CD4-positive, alpha-beta T cell (primary cell): ENCODE results near the gene PRR15L. TPM values are rescaled to one million over a fixed set of nuclear protein-coding genes. Genes with fewer than 3 reads are reported as not detected.
"Not testable (repeated sequence)": the region's sequence is repeated elsewhere in the genome, so short reads cannot be mapped to it uniquely, and the experiment has no call there.

Experiments used
- ATAC-seq: fragments of 200-7000 bp; cut with Tn5 transposase; one replicate; pipeline ENCODE4 v1.10.0; 2022; ENCODE audit warnings: mild to moderate bottlenecking; ENCODE audit not compliant: poor library complexity
- CTCF ChIA-PET: fragments of 350-600 bp; sonication (Branson Sonifier 250); formaldehyde crosslinking; loops from one replicate; lab custom pipeline; 2021; ENCODE audit warnings: antibody characterized with exemption, inconsistent platforms; lab: Charles Lee
- POLR2A ChIA-PET: fragments of 350-600 bp; sonication (Branson Sonifier 250); formaldehyde crosslinking; loops from one replicate; lab custom pipeline; 2021; ENCODE audit warnings: antibody characterized with exemption, inconsistent platforms; lab: Charles Lee
- DNase-seq, 14 experiments: peaks; one replicate each; pipeline ENCODE4 v3.0.0-alpha.2; 2013 to 2020; ENCODE audit warnings: mixed read lengths in 2 of 14
- H3K27ac ChIP-seq, 2 donors: one replicate each; pipeline versions ENCODE4 v1.5.1 to v1.7.0; 2013; ENCODE audit warnings: low read length in 2 of 2, low read depth in 1 of 2, mild to moderate bottlenecking in 1 of 2
- H3K27me3 ChIP-seq, 2 experiments: 1 replicate in 1 of 2; 2 replicates in 1 of 2; pipeline versions ENCODE4 v1.6.1 to v1.7.0; 2013; ENCODE audit warnings: low read length in 2 of 2, control low read depth in 1 of 2, mild to moderate bottlenecking in 1 of 2, moderate library complexity in 1 of 2; ENCODE audit not compliant: insufficient read depth in 2 of 2, control insufficient read depth in 1 of 2
- H3K36me3 ChIP-seq: one replicate; pipeline ENCODE4 v1.6.1; 2013; ENCODE audit warnings: low read length, control low read depth; ENCODE audit not compliant: insufficient read depth
- H3K4me1 ChIP-seq: one replicate; pipeline ENCODE4 v1.6.1; 2013; ENCODE audit warnings: low read length, control low read depth; ENCODE audit not compliant: insufficient read depth
- H3K4me3 ChIP-seq: one replicate; pipeline ENCODE4 v1.5.1; 2013; ENCODE audit warnings: mild to moderate bottlenecking, low read length, moderate library complexity
- H3K9me3 ChIP-seq, 2 experiments: 1 replicate in 1 of 2; 2 replicates in 1 of 2; pipeline versions ENCODE4 v1.6.1 to v1.7.0; 2013; ENCODE audit warnings: low read length in 2 of 2, mild to moderate bottlenecking in 2 of 2, control low read depth in 1 of 2, moderate library complexity in 1 of 2; ENCODE audit not compliant: control insufficient read depth in 1 of 2, insufficient read depth in 1 of 2
- H3K27ac Mint-ChIP-seq: one replicate; pipeline ENCODE4 v1.8.0; 2020; ENCODE audit warnings: mixed read lengths
- H3K27me3 Mint-ChIP-seq: one replicate; pipeline ENCODE4 v1.8.0; 2021; ENCODE audit warnings: mixed read lengths
- H3K36me3 Mint-ChIP-seq: one replicate; pipeline ENCODE4 v1.8.0; 2021; ENCODE audit warnings: low read depth, mixed read lengths
- H3K4me1 Mint-ChIP-seq: one replicate; pipeline ENCODE4 v1.8.0; 2021; ENCODE audit warnings: low read depth, mixed read lengths
- H3K4me3 Mint-ChIP-seq: one replicate; pipeline ENCODE4 v1.8.0; 2020; ENCODE audit warnings: mild to moderate bottlenecking, mixed read lengths
- H3K9me3 Mint-ChIP-seq: one replicate; pipeline ENCODE4 v1.8.0; 2020; ENCODE audit warnings: mixed read lengths
- intact Hi-C, 2 experiments: fragments of 100-400 bp; cut with DNase I in 1 of 2; cut with micrococcal nuclease in 1 of 2; formaldehyde crosslinking; loops; one replicate each; pipeline versions ENCODE4 v1.15.1 to v1.9.0; 2023 to 2025; cut with DNase I, micrococcal nuclease
- total RNA-seq, 174 experiments: library from RNA in 2 of 174; stranded (reverse) in 2 of 174; gene quantifications; one replicate each; pipeline ENCODE4 v1.2.3 and lab custom pipeline; 2021 to 2026
- TF ChIP-seq, protein P1 (sequence below): fragments of 200-600 bp; IDR thresholded peaks from one replicate; pipeline ENCODE4 v1.8.0; 2022; ENCODE audit warnings: antibody characterized with exemption, mild to moderate bottlenecking

The PRR15L gene
- total RNA-seq, 2 experiments from 2014 or later = not detected

DNA sequence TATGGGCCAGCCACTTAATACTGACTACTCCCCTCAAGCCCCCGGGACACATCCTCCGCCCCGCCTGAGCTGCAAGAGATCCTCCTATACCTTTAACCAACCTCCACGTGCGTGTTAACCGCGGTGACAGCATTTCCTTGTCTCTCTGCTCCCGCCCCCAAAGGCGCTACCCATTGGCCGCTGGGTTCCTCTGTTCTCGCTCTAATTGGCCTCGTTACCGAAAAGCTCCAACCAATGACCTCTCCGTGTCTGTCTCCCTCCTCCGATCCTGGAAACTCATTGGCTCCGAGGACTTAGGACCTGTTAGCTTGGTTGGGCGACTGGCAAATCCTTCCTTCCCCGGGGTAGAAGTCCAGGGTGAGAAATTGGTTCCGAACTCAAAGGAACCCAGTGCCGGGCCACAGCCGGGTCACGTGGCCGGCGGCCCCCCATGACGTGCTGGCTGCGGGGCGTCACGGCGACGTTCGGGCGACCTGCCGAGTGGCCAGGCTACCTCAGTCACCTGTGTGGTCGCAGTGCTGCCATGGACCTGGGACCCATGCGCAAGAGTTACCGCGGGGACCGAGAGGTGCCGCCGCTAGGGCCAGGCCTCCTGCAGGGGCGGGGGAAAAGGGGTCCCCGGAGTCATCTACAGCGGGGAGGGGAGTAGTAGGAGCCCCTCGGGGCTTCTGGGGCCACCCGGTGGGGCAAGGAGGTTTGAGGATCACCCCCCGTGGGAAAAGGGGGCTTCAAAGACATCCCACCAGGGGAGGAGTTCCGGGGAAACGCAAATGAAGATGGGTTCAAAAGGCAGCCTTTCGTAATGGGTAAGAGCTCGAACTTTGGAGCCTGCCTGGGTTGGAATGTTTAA lies 16.2 kb downstream of the PRR15L start, which contains the start of gene PNPO:
Gene PNPO, plus strand, starts transcription at position 326 of the 850 bp plus-strand sequence. Its CDS starts 105 bp downstream, at position 431.
- no peaks in the 10 kb centered on the region for H3K27me3 ChIP-seq
- Mint-ChIP-seq H3K27me3 (no peaks in the 10 kb centered on the region), H3K4me1 (peaks cover 36% of the 10 kb centered on the region), H3K4me3 (peak within 1 kb of the TSS; percentile 87), H3K9me3 (no peaks in the 10 kb centered on the region), H3K27ac (peak within 1 kb of the TSS; percentile 8), H3K36me3 (peaks cover 19% of the 10 kb centered on the region)
- intact Hi-C loops = loop anchor here (1.0 to 2.0 kb wide), 5 partner anchors 29 to 111 kb away; partner anchors contain the start of genes CDK5RAP3 (in 1 of the 2), LRRC46 (in 1 of the 2), MRPL10 (in 1 of the 2) and SP2 (in 1 of the 2)
- no peaks in the 10 kb centered on the region for H3K9me3 ChIP-seq
- ATAC-seq (peak; percentile 98), DNase-seq (peak; percentile 83 to 98 (median 88))
- peak within 1 kb of the TSS; percentile 66 to 82 for H3K27ac ChIP-seq
- H3K4me1 ChIP-seq = peaks cover 45% of the 10 kb centered on the region
- H3K4me3 ChIP-seq = peak within 1 kb of the TSS; percentile 97
- POLR2A ChIA-PET = interaction anchor here (0.5 to 2.7 kb wide), 17 partner anchors 9 to 849 kb away, joined by 3 to 49 read pairs (median 4); partner anchors contain the start of genes CDK5RAP3, EFCAB13, LRRC46 and MRPL10
- H3K36me3 ChIP-seq = peaks cover 24% of the 10 kb centered on the region
- CTCF ChIA-PET = interaction anchor here (1.2 to 4.0 kb wide), 5 partner anchors 8 to 100 kb away, joined by 3 to 35 read pairs (median 9); partner anchors contain the start of genes CDK5RAP3 and SCRN2
- TF ChIP-seq, protein P1, sequence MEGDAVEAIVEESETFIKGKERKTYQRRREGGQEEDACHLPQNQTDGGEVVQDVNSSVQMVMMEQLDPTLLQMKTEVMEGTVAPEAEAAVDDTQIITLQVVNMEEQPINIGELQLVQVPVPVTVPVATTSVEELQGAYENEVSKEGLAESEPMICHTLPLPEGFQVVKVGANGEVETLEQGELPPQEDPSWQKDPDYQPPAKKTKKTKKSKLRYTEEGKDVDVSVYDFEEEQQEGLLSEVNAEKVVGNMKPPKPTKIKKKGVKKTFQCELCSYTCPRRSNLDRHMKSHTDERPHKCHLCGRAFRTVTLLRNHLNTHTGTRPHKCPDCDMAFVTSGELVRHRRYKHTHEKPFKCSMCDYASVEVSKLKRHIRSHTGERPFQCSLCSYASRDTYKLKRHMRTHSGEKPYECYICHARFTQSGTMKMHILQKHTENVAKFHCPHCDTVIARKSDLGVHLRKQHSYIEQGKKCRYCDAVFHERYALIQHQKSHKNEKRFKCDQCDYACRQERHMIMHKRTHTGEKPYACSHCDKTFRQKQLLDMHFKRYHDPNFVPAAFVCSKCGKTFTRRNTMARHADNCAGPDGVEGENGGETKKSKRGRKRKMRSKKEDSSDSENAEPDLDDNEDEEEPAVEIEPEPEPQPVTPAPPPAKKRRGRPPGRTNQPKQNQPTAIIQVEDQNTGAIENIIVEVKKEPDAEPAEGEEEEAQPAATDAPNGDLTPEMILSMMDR = no peak

DNA sequence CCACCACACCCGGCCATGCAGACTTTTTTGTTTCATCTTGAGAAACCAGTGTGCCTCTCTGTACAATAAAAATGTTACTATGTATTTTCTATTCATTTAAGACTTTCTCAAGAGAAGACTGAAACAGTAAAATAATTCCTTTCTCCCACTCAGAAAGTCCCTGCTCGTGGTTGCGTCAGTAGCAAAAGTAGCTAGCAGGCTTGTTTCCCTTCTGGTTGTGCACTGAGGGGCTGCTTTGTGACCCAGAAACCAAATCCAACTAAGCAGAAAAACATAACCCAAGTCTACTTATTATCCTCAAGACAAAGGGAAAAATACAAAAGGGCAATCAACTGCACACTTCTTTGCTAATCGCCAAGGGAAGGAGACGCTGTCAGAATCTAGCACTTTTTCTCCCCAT lies 19.7 kb downstream of the PRR15L start:
- H3K4me1 ChIP-seq = peaks cover 21% of the 10 kb centered on the region
- intact Hi-C loops = no loop called here
- no peak for ATAC-seq
- no peak overlapping the region for H3K27ac ChIP-seq
- CTCF ChIA-PET = no interaction called here
- POLR2A ChIA-PET = interaction anchor here (1.2 kb wide), 1 partner anchor 42 kb away, joined by 3 read pairs; the partner anchor contains the start of gene SP2
- DNase-seq = no peak
- H3K4me1 Mint-ChIP-seq = peaks cover 14% of the 10 kb centered on the region
- peaks cover 5% of the 10 kb centered on the region for H3K36me3 Mint-ChIP-seq
- TF ChIP-seq, protein P1 = no peak
- no peaks in the 10 kb centered on the region for H3K27me3 Mint-ChIP-seq
- no peaks in the 10 kb centered on the region for H3K36me3 ChIP-seq
- no peaks in the 10 kb centered on the region for H3K9me3 Mint-ChIP-seq
- no peak overlapping the region for H3K4me3 ChIP-seq
- H3K27ac Mint-ChIP-seq = no peak overlapping the region
- H3K27me3 ChIP-seq = no peaks in the 10 kb centered on the region
- H3K4me3 Mint-ChIP-seq = no peak overlapping the region
- no peaks in the 10 kb centered on the region for H3K9me3 ChIP-seq

DNA sequence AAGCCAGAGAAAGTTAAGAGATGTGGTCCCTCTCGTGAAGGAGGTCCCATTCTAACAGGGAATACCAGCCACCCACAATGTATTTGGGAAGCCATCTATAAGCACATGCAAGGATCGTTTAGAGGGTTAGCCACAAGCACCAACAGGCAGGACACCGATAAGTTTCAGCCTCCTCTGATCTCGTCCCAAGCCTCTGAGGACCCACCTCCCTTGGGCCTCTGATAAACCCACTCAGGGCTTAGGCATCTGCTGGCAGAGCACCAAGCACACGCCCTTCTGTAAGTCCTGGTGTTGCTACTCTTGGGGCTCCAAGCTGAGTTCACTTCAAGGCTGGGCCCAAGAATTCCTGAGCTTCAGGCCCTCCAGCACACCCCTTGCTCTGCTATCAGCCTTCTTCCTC lies 21.7 kb downstream of the PRR15L start:
- H3K27me3 ChIP-seq = no peaks in the 10 kb centered on the region
- no peaks in the 10 kb centered on the region for H3K9me3 Mint-ChIP-seq
- H3K9me3 ChIP-seq = no peaks in the 10 kb centered on the region
- CTCF ChIA-PET = interaction anchor here (0.9 to 1.4 kb wide), 3 partner anchors 11 to 35 kb away, joined by 3 to 4 read pairs (median 3); partner anchors contain the start of gene CDK5RAP3
- H3K27ac ChIP-seq = no peak overlapping the region
- peaks cover 6% of the 10 kb centered on the region for H3K4me1 ChIP-seq
- POLR2A ChIA-PET = interaction anchor here (2.2 kb wide), 1 partner anchor 40 kb away, joined by 7 read pairs; the partner anchor contains the start of gene SP2
- H3K4me3 ChIP-seq = no peak overlapping the region
- intact Hi-C loops = no loop called here
- no peak for DNase-seq
- peaks cover 10% of the 10 kb centered on the region for H3K36me3 Mint-ChIP-seq
- no peak for ATAC-seq
- TF ChIP-seq, protein P1 = no peak
- no peaks in the 10 kb centered on the region for H3K27me3 Mint-ChIP-seq
- H3K4me3 Mint-ChIP-seq = no peak overlapping the region
- H3K36me3 ChIP-seq = peaks cover 2% of the 10 kb centered on the region
- peaks cover 2% of the 10 kb centered on the region for H3K4me1 Mint-ChIP-seq
- no peak overlapping the region for H3K27ac Mint-ChIP-seq

DNA sequence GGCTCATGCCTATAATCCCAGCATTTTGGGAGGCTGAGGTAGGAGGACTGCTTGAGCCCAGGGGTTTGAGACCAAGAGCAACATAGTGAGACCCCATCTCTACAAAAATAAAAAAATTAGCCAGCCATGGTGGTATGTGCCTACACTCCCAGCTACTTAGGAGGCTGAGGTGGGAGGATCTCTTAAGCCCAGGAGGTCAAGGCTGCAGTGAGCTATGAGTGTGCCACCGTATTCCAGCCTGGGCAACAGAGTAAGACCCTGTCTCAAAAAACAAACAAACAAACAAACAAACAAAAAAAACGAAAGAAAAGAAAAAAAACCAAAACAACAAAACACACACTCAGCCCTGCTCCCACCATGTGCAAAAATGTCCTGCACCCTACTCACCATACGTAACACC lies 22.2 kb downstream of the PRR15L start:
- H3K36me3 Mint-ChIP-seq = peaks cover 10% of the 10 kb centered on the region
- H3K27ac Mint-ChIP-seq, H3K9me3 Mint-ChIP-seq, H3K27me3 Mint-ChIP-seq, DNase-seq, H3K9me3 ChIP-seq, H3K4me3 Mint-ChIP-seq, H3K4me1 ChIP-seq, H3K4me1 Mint-ChIP-seq, H3K27ac ChIP-seq, H3K4me3 ChIP-seq, intact Hi-C loops, ATAC-seq, H3K36me3 ChIP-seq, H3K27me3 ChIP-seq: not testable (repeated sequence)
- ChIA-PET CTCF (interaction anchor here (0.9 to 1.4 kb wide), 2 partner anchors 15 to 35 kb away, joined by 3 to 4 read pairs; partner anchors contain the start of gene CDK5RAP3), POLR2A (interaction anchor here (2.2 kb wide), 1 partner anchor 40 kb away, joined by 7 read pairs; the partner anchor contains the start of gene SP2)
